ENCODE data around the gene ASTN2.

- no peak for TF ChIP-seq CTCF (IDR thresholded peaks at IDR 0.05; ENCODE audit: low read depth, low read length)
- TF ChIP-seq POLR2A (IDR thresholded peaks at IDR 0.05; ENCODE audit: extremely low read depth, insufficient read length), result no peak
Measured at GRCh38 chr9:116687074-116687753, 727.6 kb downstream of the ASTN2 start, which contains the start of gene TRIM32.
